ENCODE data around the gene PRRX2. TPM values are rescaled to one million over a fixed set of nuclear protein-coding genes. Genes with fewer than 3 reads are reported as not detected.

The PRRX2 gene
- total and polyA plus RNA-seq, 2 donors (not counting 1 experiment from before 2014, with no cell fraction given) = not detected

GRCh38 chr9:129653823-129654553 lies 11.5 kb upstream of the PRRX2 start:
- H3K36me3 ChIP-seq (replicated peaks in 1 of 2; ENCODE audit: control extremely low read depth in 1 of 2, control insufficient read depth in 1 of 2, extremely low read depth in 1 of 2, insufficient read depth in 2 of 2, low read length in 1 of 2) = no peaks in the 10 kb centered on the region
- H3K4me3 Mint-ChIP-seq = no peak overlapping the region
- CTCF ChIA-PET = no interaction called here
- no peak overlapping the region for H3K27ac ChIP-seq (ENCODE audit: low read length in 2 of 2)
- H3K4me1 ChIP-seq (ENCODE audit: control insufficient read depth in 2 of 2, insufficient read depth in 2 of 2, low read length in 2 of 2) = no peaks in the 10 kb centered on the region
- H3K9me3 Mint-ChIP-seq (ENCODE audit: insufficient read depth) = no peaks in the 10 kb centered on the region
- H4K20me1 ChIP-seq (ENCODE audit: control insufficient read depth, insufficient read depth, low read length, poor library complexity, severe bottlenecking) = no peaks in the 10 kb centered on the region
- H3K79me2 ChIP-seq (ENCODE audit: control insufficient read depth, insufficient read depth, low read length) = no peaks in the 10 kb centered on the region
- H3K4me2 ChIP-seq (replicated peaks; ENCODE audit: low read depth, low read length, poor library complexity, severe bottlenecking) = no peak overlapping the region
- no peaks in the 10 kb centered on the region for H3K4me1 Mint-ChIP-seq
- POLR2A ChIA-PET = no interaction called here
- H3K27me3 ChIP-seq (replicated peaks in 1 of 4; ENCODE audit: control extremely low read depth in 1 of 4, control insufficient read depth in 3 of 4, insufficient read depth in 4 of 4, low read length in 3 of 4) = peaks cover 0 to under 1% (median 0%) of the 10 kb centered on the region in 4 experiments
- ATAC-seq (ENCODE audit: low read depth) = no peak
- TF ChIP-seq, protein P1, sequence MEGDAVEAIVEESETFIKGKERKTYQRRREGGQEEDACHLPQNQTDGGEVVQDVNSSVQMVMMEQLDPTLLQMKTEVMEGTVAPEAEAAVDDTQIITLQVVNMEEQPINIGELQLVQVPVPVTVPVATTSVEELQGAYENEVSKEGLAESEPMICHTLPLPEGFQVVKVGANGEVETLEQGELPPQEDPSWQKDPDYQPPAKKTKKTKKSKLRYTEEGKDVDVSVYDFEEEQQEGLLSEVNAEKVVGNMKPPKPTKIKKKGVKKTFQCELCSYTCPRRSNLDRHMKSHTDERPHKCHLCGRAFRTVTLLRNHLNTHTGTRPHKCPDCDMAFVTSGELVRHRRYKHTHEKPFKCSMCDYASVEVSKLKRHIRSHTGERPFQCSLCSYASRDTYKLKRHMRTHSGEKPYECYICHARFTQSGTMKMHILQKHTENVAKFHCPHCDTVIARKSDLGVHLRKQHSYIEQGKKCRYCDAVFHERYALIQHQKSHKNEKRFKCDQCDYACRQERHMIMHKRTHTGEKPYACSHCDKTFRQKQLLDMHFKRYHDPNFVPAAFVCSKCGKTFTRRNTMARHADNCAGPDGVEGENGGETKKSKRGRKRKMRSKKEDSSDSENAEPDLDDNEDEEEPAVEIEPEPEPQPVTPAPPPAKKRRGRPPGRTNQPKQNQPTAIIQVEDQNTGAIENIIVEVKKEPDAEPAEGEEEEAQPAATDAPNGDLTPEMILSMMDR (IDR thresholded peaks at IDR 0.05) = no peak
- no peak for TF ChIP-seq EZH2 (IDR thresholded peaks at IDR 0.05; ENCODE audit: borderline replicate concordance, insufficient read depth, low read depth, low read length, poor library complexity, severe bottlenecking)
- no peak for DNase-seq
- H2AFZ ChIP-seq (ENCODE audit: insufficient read depth, low read depth, low read length, poor library complexity, severe bottlenecking) = no peak overlapping the region
- no peak overlapping the region for H3K9ac ChIP-seq (ENCODE audit: low read length)
- intact Hi-C loops (cut with micrococcal nuclease) = no loop called here
- no peaks in the 10 kb centered on the region for H3K9me3 ChIP-seq (ENCODE audit: control extremely low read depth in 1 of 3, control insufficient read depth in 2 of 3, insufficient read depth in 1 of 3, low read length in 2 of 3)
- H3K27me3 Mint-ChIP-seq = peaks cover 18% of the 10 kb centered on the region
- no peak overlapping the region for H3K27ac Mint-ChIP-seq
- no peak overlapping the region for H3K4me3 ChIP-seq (ENCODE audit: control extremely low read depth in 1 of 5, extremely low read depth in 1 of 5, insufficient read depth in 1 of 5, low read depth in 2 of 5, low read length in 4 of 5)
- 74% methylated on average over 6 of the region's 19 CpGs for WGBS (ENCODE audit: insufficient coverage)

GRCh38 chr9:129654554-129655040 lies 10.8 kb upstream of the PRRX2 start:
- Histone ChIP-seq H3K4me3 (ENCODE audit: control extremely low read depth in 1 of 5, extremely low read depth in 1 of 5, insufficient read depth in 1 of 5, low read depth in 2 of 5, low read length in 4 of 5) (no peak overlapping the region), H4K20me1 (ENCODE audit: control insufficient read depth, insufficient read depth, low read length, poor library complexity, severe bottlenecking) (no peaks in the 10 kb centered on the region), H3K36me3 (replicated peaks in 1 of 2; ENCODE audit: control extremely low read depth in 1 of 2, control insufficient read depth in 1 of 2, extremely low read depth in 1 of 2, insufficient read depth in 2 of 2, low read length in 1 of 2) (no peaks in the 10 kb centered on the region), H3K27ac (ENCODE audit: low read length in 2 of 2) (no peak overlapping the region), H3K79me2 (ENCODE audit: control insufficient read depth, insufficient read depth, low read length) (no peaks in the 10 kb centered on the region), H3K9me3 (ENCODE audit: control extremely low read depth in 1 of 3, control insufficient read depth in 2 of 3, insufficient read depth in 1 of 3, low read length in 2 of 3) (no peaks in the 10 kb centered on the region), H3K4me1 (ENCODE audit: control insufficient read depth in 2 of 2, insufficient read depth in 2 of 2, low read length in 2 of 2) (no peaks in the 10 kb centered on the region), H2AFZ (ENCODE audit: insufficient read depth, low read depth, low read length, poor library complexity, severe bottlenecking) (no peak overlapping the region), H3K27me3 (replicated peaks in 1 of 4; ENCODE audit: control extremely low read depth in 1 of 4, control insufficient read depth in 3 of 4, insufficient read depth in 4 of 4, low read length in 3 of 4) (peaks cover 0 to 3% (median 0%) of the 10 kb centered on the region in 4 experiments), H3K9ac (ENCODE audit: low read length) (no peak overlapping the region), H3K4me2 (replicated peaks; ENCODE audit: low read depth, low read length, poor library complexity, severe bottlenecking) (no peak overlapping the region)
- DNase-seq = no peak
- POLR2A ChIA-PET = interaction anchor here (0.5 kb wide), 1 partner anchor 74 kb away, joined by 5 read pairs; no protein-coding TSS in a partner anchor
- intact Hi-C loops (cut with micrococcal nuclease) = no loop called here
- CTCF ChIA-PET = no interaction called here
- 83% methylated on average over 7 of the region's 20 CpGs for WGBS (ENCODE audit: insufficient coverage)
- Mint-ChIP-seq H3K9me3 (ENCODE audit: insufficient read depth) (no peaks in the 10 kb centered on the region), H3K4me3 (no peak overlapping the region), H3K27ac (no peak overlapping the region), H3K4me1 (no peaks in the 10 kb centered on the region), H3K27me3 (peaks cover 18% of the 10 kb centered on the region)
- ATAC-seq (ENCODE audit: low read depth) = no peak
- TF ChIP-seq, protein P1 (IDR thresholded peaks at IDR 0.05) = no peak
- no peak for TF ChIP-seq EZH2 (IDR thresholded peaks at IDR 0.05; ENCODE audit: borderline replicate concordance, insufficient read depth, low read depth, low read length, poor library complexity, severe bottlenecking)
